GM12873 (cell line): Measurements from ENCODE around the gene WDR75.

Source experiments
- CTCF ChIP-seq: IDR thresholded peaks from 2 replicates; pipeline ENCODE4 v1.5.1; 2012; ENCODE audit warnings: low read depth, mild to moderate bottlenecking, moderate library complexity, low read length, control low read depth; ENCODE audit not compliant: insufficient read depth; ENCODE audit errors: missing control alignments

WDR75 gene

GRCh38 chr2:189485146-189485545 lies 43.9 kb downstream of the WDR75 start:
- TF ChIP-seq CTCF = no peak

- no peak for TF ChIP-seq CTCF
Measured at GRCh38 chr2:189486237-189486770, 45.0 kb downstream of the WDR75 start.

DNA sequence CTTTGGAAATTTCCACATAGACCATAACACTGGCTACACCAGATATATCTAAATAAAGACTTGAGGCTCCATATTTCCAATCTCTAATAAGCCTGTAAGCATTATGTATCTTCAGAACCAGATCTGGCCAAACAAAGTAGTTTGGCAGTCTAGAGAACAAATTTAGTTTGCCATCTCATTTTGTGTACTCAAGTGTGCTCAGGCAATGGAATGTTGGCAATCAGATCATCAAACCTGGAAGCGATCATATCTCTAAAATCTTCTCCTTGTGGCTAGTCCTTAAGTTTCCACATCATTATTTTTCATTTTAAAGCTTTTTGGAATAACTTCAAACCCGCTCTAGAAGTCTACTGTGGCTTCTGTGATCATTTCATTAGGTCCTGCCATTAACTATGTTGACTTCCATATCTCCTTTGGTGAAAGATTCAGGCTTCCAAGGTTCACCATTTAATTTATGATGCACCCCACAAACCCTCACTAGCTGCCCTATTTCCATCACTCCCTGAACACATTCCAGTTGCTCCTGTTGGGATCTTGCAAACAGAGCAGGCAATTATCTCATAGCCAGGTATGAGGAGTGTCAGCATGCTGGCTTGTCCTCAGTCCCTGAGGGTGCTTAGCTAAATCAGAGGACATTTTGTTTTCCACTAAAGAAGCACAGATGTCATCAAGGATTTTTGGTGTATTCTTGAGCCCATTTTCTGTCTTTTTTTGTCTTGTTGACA lies 46.2 kb downstream of the WDR75 start:
- no peak for TF ChIP-seq CTCF

DNA sequence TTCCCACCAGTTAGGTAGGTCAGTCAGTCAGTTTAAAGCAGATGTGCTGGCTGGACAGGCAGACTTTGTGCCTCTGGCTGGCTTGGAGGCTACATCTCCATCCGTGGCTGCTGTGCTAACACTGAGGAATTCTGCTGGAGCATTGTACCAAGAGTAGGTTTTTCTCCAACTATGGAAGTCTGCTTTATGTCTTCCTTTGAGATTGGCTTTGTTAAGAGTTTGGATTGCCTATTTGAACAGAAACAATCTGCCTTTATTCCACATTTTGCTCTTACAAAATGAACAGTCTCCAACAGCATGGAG lies 46.7 kb downstream of the WDR75 start:
- no peak for TF ChIP-seq CTCF

DNA sequence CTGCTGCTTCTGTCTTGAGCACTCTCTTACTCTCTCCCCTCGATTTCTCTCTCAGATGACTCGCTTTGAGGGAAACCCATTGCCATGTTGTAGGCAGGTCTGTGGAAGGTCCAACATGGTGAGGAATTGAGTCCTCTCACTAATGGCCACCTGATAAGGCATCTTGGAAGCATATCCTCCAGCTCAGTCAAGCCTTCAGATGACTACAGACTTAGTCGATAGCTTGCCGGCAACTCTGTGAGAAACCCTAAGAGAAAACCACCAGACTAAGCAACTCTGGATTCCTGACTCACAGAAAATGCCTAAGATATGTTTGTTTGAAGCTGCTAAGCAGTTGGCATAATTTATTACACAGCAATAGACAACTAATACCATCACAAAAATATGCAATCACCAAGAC lies 51.2 kb downstream of the WDR75 start:
- TF ChIP-seq CTCF = no peak

- no peak for TF ChIP-seq CTCF
Measured at GRCh38 chr2:189498205-189498604, 56.9 kb downstream of the WDR75 start.

DNA sequence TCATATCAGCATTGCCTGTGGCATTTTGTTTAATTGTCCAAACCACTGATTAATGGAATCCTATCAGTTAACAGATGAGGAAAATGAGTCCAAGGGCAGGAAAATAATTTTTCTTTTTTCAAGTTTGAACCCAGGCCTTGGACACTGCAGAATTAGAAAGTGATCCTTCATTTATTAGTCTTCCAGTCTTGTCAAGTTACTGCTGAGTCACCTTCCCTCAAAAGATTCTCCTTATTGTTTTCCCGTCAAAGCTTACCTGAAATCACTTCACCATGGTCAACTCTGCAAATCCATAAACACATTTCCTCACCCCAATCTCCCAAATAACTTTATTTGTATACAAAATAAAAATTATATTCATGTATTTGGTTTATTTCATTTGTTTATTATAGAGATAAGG lies 57.9 kb downstream of the WDR75 start:
- TF ChIP-seq CTCF = no peak
